Hair follicular keratinocyte (primary cell): ENCODE measurements around the gene C1orf141. TPM values are rescaled to one million over a fixed set of nuclear protein-coding genes. Genes with fewer than 3 reads are reported as not detected.

Experiments
- total RNA-seq: library from RNA; depleted of rRNA; stranded (reverse); fragments of >200 nt; gene quantifications from 2 replicates; pipeline ENCODE4 v1.2.3, GENCODE V29; 2015

The C1orf141 gene
- total RNA-seq: not detected in 2 replicates

GRCh38 chr1:67134695-67135094 lies at the start of gene C1orf141:
Gene C1orf141, minus strand, starts transcription at chr1:67134970. Its CDS starts 7,730 bp downstream, at chr1:67127240.

DNA sequence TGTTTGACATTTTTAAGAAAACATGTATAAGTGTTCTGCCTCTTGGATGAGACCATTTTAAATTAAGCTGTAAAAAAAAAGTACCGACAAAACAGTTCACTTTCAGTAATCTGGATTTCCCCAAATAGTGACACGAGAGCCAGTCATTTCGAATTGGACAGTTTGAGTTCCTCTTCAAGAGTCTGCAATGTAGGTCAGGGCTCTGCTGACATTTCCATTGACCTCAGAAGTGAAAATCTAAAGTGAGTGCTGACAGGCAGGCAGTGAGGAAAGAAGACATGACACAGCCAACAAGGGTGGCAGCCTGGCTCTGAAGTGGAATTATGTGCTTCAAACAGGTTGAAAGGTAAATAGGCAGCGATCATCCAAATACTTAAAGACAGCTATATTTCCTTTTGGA lies 31.4 kb upstream of the C1orf141 start, which contains the start of gene IL23R:
TSS of gene IL23R (plus strand) at position 259 of the 400 bp plus-strand sequence. CDS start 1,667 bp downstream, outside the sequence.

GRCh38 chr1:67053785-67054772 lies 80.7 kb downstream of the C1orf141 start, which contains the start of gene SLC35D1:
Gene SLC35D1, minus strand, starts transcription at chr1:67054148. Its CDS starts 135 bp downstream, at chr1:67054013.

Other genes starting within 250 kb of the C1orf141 start
- gene DNAI4, start 210.1 kb downstream of the C1orf141 start, total RNA-seq: 0.78 and 1.6 TPM in 2 replicates
- 15.2 and 17.3 TPM in 2 replicates for gene MIER1, start 210.0 kb downstream of the C1orf141 start, total RNA-seq
- gene SLC35D1, start 80.8 kb downstream of the C1orf141 start, total RNA-seq: 10.7 and 12.0 TPM in 2 replicates
- gene IL23R, start 31.5 kb upstream of the C1orf141 start, total RNA-seq: not detected in 2 replicates
- 1.1 and 5.5 TPM in 2 replicates for gene IL12RB2, start 172.9 kb upstream of the C1orf141 start, total RNA-seq